Stimulated activated naive CD8-positive, alpha-beta T cell treated with anti-CD3 and anti-CD28 coated beads, Interleukin-15, amount 100 ng/mL, for 72 hours (primary cell): Measurements from ENCODE around the gene JPH3.

Experiments
- ATAC-seq: fragments of 150-1000 bp; cut with Tn5 transposase; 2 replicates; pipeline ENCODE4 v1.10.0; 2021; ENCODE audit warnings: mild to moderate bottlenecking, moderate library complexity
- DNase-seq, 2 donors: peaks; one replicate each; pipeline ENCODE4 v3.0.0; 2021 to 2022
- H3K27ac Mint-ChIP-seq, 2 donors: one replicate each; pipeline ENCODE4 v1.8.0; 2022; ENCODE audit warnings: mild to moderate bottlenecking in 2 of 2, mixed read lengths in 2 of 2, moderate library complexity in 2 of 2
- H3K27me3 Mint-ChIP-seq: one replicate; pipeline ENCODE4 v1.8.0; 2022; ENCODE audit warnings: mixed read lengths
- H3K4me1 Mint-ChIP-seq: one replicate; pipeline ENCODE4 v1.8.0; 2022; ENCODE audit warnings: mild to moderate bottlenecking, mixed read lengths
- H3K4me3 Mint-ChIP-seq, 2 donors: one replicate each; pipeline ENCODE4 v1.8.0; 2022; ENCODE audit warnings: mild to moderate bottlenecking in 2 of 2, mixed read lengths in 2 of 2, moderate library complexity in 1 of 2
- H3K9me3 Mint-ChIP-seq, 2 donors: one replicate each; pipeline ENCODE4 v1.8.0; 2022; ENCODE audit warnings: mixed read lengths in 2 of 2

Gene JPH3

DNA sequence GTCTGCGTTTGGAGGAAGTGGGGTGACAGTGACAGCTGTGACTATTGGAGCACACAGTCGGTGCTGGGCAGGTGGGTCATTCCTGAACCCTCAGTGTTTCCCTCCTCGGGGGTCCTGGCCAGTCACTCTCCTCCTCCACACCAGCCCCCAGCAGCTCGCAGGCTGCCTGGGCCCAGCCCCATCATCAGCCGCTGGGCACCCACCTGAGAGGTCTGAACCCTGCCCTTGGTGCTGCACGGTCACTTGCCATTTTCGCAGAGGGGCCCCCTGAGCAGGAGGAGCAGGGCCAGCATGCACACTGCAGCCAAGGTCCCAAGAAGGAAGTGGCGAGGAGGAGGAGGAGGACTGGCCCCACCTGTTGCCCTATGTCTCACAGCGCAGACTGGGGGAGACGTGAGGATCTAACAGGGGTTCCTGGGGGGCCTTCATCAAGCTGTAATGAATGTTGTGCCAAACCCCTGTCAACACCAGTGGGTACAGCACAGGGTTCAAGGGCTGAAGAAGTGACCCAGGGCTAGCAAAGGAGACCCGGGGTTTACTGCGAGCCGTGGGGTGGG lies 23.0 kb downstream of the JPH3 start:
- ATAC-seq (no peak), DNase-seq (no peak)
- no peak overlapping the region for H3K4me3 Mint-ChIP-seq
- H3K27me3 Mint-ChIP-seq, result peaks cover 15% of the 10 kb centered on the region
- no peaks in the 10 kb centered on the region for H3K4me1 Mint-ChIP-seq
- no peak overlapping the region for H3K27ac Mint-ChIP-seq
- H3K9me3 Mint-ChIP-seq, result no peaks in the 10 kb centered on the region

DNA sequence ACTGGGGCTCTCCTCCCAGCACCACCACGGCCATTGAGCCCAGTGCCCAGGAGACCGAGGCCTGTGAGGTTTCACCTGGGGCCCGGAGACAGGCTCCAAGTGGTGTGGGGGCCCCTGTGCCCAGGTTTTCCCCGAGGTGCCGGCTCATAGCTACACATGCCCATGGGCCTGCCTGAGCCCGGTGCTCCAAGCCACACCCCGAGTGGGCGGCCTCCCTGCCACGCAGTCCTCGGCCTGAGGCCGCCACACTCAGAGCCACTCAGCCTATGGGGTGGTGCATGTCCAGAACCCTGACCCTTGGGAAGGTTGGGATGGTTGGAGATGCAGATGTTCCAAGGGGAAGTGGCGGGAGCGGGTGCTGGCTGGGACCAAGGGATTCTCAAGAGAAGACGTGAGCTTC lies 24.1 kb downstream of the JPH3 start:
- peaks cover 7 to 9% of the 10 kb centered on the region in 2 donors for H3K9me3 Mint-ChIP-seq
- DNase-seq, result no peak
- no peak overlapping the region for H3K27ac Mint-ChIP-seq
- H3K27me3 Mint-ChIP-seq, result peaks cover 8% of the 10 kb centered on the region
- no peak overlapping the region for H3K4me3 Mint-ChIP-seq
- ATAC-seq, result no peak
- no peaks in the 10 kb centered on the region for H3K4me1 Mint-ChIP-seq

DNA sequence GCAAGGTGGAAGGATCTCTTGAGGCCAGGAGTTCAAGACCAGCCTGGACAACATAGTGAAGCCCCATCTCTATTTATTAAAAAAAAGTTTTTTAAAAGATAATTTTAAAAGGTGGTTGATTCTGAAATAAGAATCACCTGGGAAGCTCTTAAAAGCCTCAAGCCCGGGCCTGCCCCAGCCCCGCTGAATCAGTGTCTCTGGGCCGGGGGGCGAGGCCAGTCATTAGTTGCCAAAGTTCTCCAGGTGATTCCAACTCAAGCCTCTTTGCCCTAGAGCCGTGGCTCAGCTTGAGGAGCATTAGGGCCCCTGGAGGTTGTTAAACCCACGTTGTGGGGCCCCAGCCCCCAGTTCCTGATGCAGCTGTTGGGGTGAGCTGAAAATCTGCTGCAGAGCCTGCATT lies 24.6 kb downstream of the JPH3 start:
- DNase-seq (no peak), ATAC-seq (no peak)
- Mint-ChIP-seq H3K27ac (no peak overlapping the region), H3K4me3 (no peak overlapping the region), H3K4me1 (no peaks in the 10 kb centered on the region), H3K9me3 (peaks cover 8 to 11% of the 10 kb centered on the region in 2 donors), H3K27me3 (peaks cover 5% of the 10 kb centered on the region)

DNA sequence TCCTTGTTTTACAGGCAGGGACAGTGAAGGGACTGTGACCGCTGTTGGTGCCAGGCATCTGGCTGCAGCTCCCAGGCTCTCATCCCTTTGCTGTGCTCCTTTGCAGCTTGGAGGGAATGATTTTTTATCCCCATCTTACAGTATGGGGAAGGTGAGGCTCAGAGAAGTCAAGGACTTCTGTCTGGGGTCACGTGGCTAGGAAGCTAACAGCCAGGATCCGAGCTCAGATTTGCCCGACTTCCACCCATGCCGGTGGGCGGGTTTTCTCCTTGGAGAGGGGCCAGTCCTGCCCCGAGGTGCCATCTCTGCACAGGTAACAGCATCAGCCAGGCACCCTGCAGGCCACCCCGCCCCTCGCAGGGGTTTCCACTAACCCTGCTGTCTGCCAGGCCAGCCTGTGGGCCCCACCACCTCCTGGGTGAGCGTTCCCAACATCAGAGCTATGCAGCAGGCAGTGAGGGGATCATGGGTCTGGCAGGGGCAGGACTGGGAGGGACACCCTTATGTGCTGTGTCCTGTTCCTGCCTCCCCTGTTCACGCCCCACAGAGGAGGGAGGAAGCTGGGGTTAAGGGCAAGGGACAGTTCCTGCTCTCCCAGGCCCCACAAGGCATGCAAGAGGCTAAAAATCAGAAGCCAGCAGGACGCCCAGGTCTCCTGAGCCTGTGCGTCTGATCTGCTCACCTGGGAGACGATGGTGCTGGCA lies 25.4 kb downstream of the JPH3 start:
- no peak for DNase-seq
- H3K4me3 Mint-ChIP-seq, result no peak overlapping the region
- no peak overlapping the region for H3K27ac Mint-ChIP-seq

DNA sequence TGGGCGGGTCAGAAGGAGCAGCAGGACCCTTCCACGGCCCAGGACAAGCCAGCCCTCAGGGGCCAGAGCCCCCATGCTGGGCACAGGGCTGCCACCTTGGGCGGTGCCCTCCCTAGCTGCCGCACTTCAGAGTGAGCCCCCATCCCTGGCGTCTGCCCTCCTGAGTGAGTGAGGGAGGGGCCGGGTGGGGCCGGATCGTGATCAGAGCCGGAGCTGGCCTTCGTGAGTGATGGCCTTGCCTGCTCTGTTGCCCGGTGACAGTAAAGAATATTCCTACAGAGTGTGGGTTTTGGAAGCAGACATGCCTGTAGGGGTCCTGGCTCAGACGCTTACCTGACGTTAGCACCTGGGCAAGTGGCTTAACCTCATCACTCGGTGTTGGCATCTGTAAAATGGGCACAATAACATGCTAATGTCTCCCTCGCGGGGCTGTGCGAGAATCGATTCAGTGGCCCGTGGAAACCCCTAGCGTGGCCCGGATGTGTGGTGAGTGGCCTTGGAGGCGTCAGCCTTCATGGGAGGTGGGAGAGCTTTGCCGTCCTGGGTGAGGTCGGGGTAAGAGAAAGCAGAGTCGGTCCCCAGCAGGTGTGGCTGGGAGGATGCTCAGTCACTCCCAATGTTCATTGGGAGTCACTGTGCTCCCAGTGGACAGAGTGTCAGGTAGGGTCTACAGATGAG lies 26.1 kb downstream of the JPH3 start:
- DNase-seq (no peak), ATAC-seq (no peak)
- Mint-ChIP-seq H3K4me3 (no peak overlapping the region), H3K9me3 (peaks cover 8 to 11% of the 10 kb centered on the region in 2 donors), H3K27ac (no peak overlapping the region), H3K27me3 (peaks cover 6% of the 10 kb centered on the region), H3K4me1 (no peaks in the 10 kb centered on the region)

More for the DNA sequence above, 25.4 kb downstream of the JPH3 start:
- no peaks in the 10 kb centered on the region for H3K4me1 Mint-ChIP-seq
- peaks cover 8 to 11% of the 10 kb centered on the region in 2 donors for H3K9me3 Mint-ChIP-seq
- ATAC-seq, result no peak
- H3K27me3 Mint-ChIP-seq, result peaks cover 6% of the 10 kb centered on the region

DNA sequence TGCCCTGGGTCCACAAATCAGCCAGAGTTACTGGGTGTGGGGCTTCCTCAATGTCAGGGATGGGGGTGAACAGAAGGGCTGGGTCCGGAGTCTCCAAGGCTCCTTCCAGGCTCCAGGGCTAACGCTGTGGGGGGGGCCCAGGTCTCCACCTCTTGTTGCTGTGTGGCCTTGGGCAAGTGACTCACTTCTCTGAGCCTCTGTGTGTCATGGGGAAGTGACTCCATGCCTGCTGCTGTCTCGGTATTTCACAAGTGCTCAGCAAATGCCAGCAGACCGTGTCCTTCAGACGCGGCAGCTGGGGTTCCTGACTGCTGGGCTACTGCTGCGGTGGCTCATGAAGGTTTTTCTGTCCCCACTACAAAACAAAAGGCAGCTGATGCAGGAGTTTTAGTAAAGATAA lies 26.6 kb downstream of the JPH3 start:
- Mint-ChIP-seq H3K4me1 (no peaks in the 10 kb centered on the region), H3K9me3 (peaks cover 8 to 11% of the 10 kb centered on the region in 2 donors), H3K27ac (no peak overlapping the region), H3K27me3 (peaks cover 6% of the 10 kb centered on the region), H3K4me3 (no peak overlapping the region)
- ATAC-seq (no peak), DNase-seq (no peak)

DNA sequence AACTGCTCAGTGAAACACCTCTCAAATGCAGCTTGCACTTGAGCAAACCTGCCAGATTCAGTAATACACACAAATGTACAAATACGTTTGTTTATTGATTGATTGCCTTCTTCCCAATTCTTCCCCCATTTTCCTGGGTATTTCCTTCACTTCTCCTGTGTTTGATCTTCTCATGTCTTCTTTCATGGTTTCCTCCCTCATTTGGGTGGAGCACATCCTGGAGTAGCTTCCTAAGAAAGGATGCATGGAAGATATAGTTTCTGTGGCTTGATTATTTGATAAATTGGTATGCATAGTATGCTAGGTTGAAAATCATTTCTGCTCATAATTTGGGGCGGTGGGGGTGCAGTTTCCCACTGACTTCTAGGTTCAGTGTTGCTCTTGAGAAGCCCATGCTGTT lies 28.8 kb downstream of the JPH3 start:
- no peak for DNase-seq
- H3K9me3 Mint-ChIP-seq, result peaks cover 8 to 11% of the 10 kb centered on the region in 2 donors
- H3K27ac Mint-ChIP-seq, result no peak overlapping the region
- ATAC-seq, result no peak
- H3K4me1 Mint-ChIP-seq, result peaks cover 20% of the 10 kb centered on the region
- no peak overlapping the region for H3K4me3 Mint-ChIP-seq
- H3K27me3 Mint-ChIP-seq, result peaks cover 6% of the 10 kb centered on the region

DNA sequence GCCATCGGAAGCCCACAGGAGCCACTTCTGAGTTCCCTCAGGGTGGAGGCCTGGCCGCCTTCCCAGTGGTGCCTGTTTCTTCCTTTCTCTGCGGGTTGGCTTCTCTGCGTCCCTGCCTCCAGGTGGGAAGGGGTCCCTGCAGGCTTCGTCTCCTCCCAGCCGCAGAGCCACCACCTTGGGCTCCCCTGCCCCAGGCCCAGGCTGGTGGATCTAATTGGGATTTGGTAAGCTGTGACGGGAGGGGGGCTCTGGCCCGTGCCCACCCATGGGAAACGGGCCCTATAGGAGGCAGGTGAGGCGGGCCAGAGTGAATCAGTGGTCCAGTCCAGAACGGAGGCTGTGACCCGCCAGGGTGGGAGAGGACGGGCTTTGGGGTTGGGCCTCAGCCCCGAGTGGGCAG lies 32.1 kb downstream of the JPH3 start:
- no peak for DNase-seq
- ATAC-seq, result no peak
- Mint-ChIP-seq H3K27me3 (peaks cover 6% of the 10 kb centered on the region), H3K4me3 (no peak overlapping the region), H3K27ac (no peak overlapping the region), H3K4me1 (peaks cover 25% of the 10 kb centered on the region), H3K9me3 (peaks cover 8 to 11% of the 10 kb centered on the region in 2 donors)

DNA sequence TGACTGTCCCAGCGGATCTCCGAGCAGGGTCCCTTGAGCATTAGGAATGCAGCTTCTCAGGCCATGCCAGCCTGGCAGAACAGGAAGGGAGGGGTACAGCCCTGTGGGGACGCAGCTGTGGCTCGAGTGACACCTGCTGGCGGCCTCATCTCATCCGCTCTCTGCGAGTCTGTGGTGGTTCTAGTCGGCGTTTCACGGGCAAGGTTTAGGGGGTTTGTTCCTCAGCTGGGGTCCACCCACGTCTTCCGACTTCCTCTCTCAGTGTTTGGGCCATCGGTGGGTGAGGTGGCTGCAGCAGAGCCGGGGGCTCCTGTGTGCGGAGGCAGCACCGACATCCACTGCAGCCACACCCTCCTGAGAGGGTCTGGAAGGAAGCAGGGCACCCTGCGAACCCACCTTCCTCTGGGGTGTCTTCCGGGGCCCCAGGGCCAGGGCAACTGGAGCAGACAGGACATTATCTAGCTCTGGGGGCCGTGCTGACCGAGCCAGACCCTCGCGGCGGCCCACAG lies 33.3 kb downstream of the JPH3 start:
- Mint-ChIP-seq H3K27me3 (peaks cover 6% of the 10 kb centered on the region), H3K4me3 (peak overlapping the region; percentile 82), H3K9me3 (peaks cover 8 to 9% of the 10 kb centered on the region in 2 donors), H3K27ac (no peak overlapping the region), H3K4me1 (peaks cover 25% of the 10 kb centered on the region)
- DNase-seq (peak; percentile 78 to 81), ATAC-seq (peak; percentile 84)

DNA sequence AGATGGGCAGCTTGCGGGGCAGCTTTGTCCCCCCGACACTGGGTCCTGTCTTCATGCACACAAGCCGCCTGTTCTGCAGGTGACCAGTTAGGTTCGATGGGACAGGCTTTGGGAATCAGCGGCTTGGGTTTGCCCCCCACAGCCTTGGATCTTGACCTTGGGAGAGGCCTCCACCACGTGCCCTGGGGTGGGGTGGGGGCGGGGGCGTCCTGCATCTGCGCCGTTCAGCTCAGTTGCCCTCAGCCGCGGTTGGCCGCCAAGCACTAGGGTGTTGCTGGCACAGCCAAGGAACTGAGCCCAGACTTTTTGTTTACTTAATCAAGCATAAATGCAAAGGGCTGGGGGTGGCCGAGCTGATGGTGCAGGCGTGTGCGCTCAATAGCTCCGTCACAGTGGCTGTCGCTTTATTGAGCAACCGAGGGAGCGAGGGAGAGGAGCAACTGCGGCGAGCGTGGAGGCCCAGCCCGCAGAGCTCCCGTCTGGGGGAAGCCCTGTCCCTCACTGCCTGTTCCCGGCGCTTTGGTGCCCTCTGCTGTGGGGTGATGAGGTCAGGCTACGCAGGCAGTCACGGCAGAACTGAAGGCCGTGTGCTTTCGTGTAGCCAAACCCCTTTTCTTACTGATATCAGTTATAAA lies 33.9 kb downstream of the JPH3 start:
- Mint-ChIP-seq H3K4me1 (peaks cover 25% of the 10 kb centered on the region), H3K27ac (no peak overlapping the region), H3K9me3 (peaks cover 3 to 4% of the 10 kb centered on the region in 2 donors), H3K4me3 (peak overlapping the region; percentile 82), H3K27me3 (peaks cover 6% of the 10 kb centered on the region)
- ATAC-seq, result peak; percentile 92
- DNase-seq, result peak; percentile 84 to 89

DNA sequence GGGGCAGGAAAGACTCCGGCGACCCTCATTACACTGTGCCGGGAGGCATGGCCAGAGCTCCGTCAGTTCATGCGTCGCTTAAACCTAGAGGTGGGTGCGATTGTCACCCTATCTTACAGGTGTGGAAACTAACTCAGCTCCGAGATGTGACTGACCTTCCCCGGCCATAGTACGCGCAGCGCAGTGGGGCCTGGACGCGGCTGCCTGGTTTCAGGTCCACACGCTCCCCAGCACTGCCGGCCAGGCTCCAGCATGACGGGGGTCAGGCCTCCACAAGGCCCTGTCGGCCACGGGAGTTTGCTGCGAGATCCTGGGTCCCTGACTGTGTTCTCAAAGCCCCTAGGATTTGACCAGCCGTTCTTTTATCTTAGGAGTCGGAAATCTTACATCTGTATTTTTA lies 34.4 kb downstream of the JPH3 start:
- DNase-seq (no peak), ATAC-seq (no peak)
- Mint-ChIP-seq H3K4me3 (no peak overlapping the region), H3K4me1 (peaks cover 25% of the 10 kb centered on the region), H3K27me3 (peaks cover 6% of the 10 kb centered on the region), H3K9me3 (no peaks in the 10 kb centered on the region), H3K27ac (no peak overlapping the region)

DNA sequence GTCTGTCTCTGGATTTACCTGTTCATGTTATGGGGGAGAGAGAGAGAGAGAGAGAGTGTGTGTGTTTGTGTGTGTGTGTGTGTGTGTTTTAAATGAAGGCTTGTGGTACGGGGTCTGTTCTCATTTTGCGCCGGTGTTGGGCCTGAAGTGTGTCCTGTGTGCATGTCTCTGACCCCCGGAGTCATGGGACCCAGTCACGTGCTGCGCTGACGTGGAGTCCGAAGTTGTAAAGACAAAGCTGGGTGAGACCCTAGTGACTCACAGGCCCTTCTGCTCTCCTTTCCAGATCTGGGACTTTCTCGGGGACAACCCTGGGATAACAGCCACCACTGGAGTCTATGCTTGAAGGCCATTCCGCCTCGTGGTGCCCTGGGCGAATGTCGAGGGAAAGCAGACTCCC lies 35.0 kb downstream of the JPH3 start:
- H3K9me3 Mint-ChIP-seq, result no peaks in the 10 kb centered on the region
- peaks cover 3% of the 10 kb centered on the region for H3K27me3 Mint-ChIP-seq
- no peak overlapping the region for H3K27ac Mint-ChIP-seq
- no peak for DNase-seq
- H3K4me1 Mint-ChIP-seq, result peaks cover 25% of the 10 kb centered on the region
- ATAC-seq, result no peak
- no peak overlapping the region for H3K4me3 Mint-ChIP-seq

DNA sequence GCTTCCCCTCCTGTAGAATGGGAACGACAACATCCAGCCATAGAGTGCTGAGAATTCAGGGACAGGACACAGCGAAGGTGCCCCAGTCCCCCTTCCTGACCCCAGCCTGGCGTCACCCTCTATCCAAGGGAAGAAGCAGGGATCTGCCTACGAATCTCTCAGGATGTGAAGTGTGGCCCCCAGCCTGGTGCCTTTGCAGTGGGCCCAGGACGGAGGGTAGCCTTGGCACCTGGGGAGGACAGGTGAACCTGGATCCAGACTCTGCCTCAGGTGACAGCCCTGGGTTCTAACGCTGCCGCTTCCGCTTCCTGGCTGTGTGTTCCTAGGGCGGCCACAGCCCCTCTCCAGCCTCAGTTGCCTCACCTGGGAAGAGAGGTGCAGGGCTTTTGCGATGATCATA lies 36.4 kb downstream of the JPH3 start:
- H3K4me3 Mint-ChIP-seq, result no peak overlapping the region
- H3K4me1 Mint-ChIP-seq, result peaks cover 25% of the 10 kb centered on the region
- no peaks in the 10 kb centered on the region for H3K27me3 Mint-ChIP-seq
- no peak for DNase-seq
- no peaks in the 10 kb centered on the region for H3K9me3 Mint-ChIP-seq
- no peak overlapping the region for H3K27ac Mint-ChIP-seq
- ATAC-seq, result no peak

DNA sequence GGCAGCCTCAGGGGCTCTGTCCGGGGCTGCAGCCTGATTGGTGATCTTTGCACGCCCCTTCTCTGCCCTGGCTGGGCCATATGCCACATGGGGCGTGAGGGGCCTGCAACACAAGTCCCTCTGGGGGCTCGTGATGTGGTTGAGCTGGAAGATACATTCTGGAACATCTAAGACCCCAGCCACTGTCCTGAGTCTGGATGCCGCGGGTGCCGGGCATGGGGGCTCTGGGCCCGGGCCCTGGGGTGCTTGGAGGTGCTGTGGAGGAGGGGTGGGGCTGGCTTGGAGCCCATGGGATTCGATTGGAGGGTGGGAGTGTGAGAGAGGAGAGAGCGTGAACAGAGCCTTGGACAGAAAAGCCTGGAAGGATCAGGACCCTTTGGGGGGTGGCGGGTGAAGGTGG lies 39.4 kb downstream of the JPH3 start:
- Mint-ChIP-seq H3K27me3 (no peaks in the 10 kb centered on the region), H3K9me3 (no peaks in the 10 kb centered on the region), H3K4me1 (no peaks in the 10 kb centered on the region), H3K4me3 (no peak overlapping the region), H3K27ac (peak overlapping the region in 1 of 2 donors; percentile 76)
- ATAC-seq, result no peak
- no peak for DNase-seq

DNA sequence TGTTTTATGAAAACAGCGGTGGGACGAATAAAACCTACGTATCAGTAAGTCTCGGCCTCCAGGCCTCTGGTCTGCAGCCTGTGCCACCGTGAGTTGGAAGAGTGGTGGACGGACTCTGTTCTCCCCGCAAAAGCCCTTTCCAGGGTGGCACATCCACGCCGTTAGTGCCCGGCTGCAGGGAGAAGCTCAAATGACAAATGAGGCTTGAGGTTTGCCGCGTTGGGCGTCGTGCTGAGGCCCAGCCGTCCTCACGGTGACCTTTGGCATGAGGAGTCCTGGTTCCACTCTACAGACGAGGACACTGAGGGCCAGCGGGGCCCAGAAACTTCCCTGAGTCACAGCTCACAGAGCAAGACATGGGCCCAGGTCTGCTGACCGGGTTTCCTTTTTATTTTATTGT lies 40.2 kb downstream of the JPH3 start:
- Mint-ChIP-seq H3K27me3 (no peaks in the 10 kb centered on the region), H3K4me3 (no peak overlapping the region), H3K9me3 (no peaks in the 10 kb centered on the region), H3K27ac (no peak overlapping the region), H3K4me1 (no peaks in the 10 kb centered on the region)
- DNase-seq (no peak), ATAC-seq (no peak)

DNA sequence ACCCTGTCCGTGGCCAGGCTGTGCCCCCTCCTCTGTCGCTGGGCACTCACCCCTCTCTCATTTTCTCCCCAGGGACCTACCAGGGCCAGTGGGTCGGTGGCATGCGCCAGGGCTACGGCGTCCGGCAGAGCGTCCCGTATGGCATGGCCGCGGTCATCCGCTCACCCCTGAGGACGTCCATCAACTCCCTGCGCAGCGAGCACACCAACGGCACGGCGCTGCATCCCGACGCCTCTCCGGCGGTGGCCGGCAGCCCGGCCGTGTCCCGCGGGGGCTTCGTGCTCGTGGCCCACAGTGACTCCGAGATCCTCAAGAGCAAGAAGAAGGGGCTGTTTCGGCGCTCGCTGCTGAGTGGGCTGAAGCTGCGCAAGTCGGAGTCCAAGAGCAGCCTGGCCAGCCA lies 41.9 kb downstream of the JPH3 start:
- Mint-ChIP-seq H3K4me3 (no peak overlapping the region), H3K27me3 (peaks cover 10% of the 10 kb centered on the region), H3K27ac (no peak overlapping the region), H3K9me3 (no peaks in the 10 kb centered on the region), H3K4me1 (no peaks in the 10 kb centered on the region)
- ATAC-seq (no peak), DNase-seq (no peak)
